Measurements from ENCODE around the gene RFT1.
A peak's percentile ranks its signal among the peaks of the same experiment; 100 is the strongest.
"Not testable (repeated sequence)": the region's sequence is repeated elsewhere in the genome, so short reads cannot be mapped to it uniquely, and the experiment has no call there.

Gene RFT1

DNA sequence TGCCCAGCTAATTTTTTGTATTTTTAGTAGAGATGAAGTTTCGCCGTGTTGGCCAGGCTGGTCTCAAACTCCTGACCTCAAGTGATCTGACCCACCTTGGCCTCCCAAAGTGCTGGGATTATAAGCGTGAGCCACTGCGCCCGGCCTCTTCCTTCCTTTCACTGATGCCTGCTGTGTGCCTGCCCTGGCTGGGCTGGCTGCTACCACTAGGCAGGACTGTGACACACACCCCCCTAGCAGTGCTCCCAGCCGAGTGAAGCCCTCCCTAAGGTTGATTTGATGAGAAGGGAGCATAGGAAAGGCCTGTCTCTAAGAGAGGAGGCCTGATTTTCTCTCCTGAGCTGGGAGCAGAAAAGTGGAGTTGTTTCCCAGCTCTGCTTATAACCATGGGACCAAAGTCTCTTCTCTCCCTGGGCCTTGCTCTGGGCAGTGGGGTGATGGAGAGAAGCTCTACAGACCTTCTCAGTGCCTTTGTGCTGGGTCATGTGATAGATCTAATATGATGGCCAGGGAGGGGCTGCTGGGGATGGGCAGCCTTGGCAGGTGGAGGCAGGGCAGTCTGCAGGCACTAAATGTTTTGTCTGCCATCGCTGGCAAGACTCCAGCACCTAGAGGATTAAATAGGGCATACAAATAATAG, 64.3 kb downstream of the RFT1 start:
- no peak for DNase-seq

DNA sequence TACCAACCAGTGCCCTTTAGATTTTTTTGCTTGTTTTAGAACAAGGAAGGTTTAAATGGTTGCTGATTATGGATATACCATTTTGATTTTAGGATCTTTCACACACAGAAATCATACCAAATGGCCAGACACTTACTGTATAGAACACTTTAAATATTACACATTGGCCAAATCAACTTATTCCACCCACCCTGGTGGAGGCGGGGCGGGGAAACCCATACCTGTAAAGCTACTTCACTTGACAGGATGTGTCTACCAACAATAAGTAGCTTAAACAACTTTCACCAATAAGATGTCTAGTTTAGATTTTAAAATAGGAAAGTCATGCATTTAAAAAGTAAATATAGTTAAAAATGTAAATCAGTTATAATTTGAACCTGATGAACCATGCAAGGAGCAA, 67.3 kb downstream of the RFT1 start:
- no peak for DNase-seq

DNA sequence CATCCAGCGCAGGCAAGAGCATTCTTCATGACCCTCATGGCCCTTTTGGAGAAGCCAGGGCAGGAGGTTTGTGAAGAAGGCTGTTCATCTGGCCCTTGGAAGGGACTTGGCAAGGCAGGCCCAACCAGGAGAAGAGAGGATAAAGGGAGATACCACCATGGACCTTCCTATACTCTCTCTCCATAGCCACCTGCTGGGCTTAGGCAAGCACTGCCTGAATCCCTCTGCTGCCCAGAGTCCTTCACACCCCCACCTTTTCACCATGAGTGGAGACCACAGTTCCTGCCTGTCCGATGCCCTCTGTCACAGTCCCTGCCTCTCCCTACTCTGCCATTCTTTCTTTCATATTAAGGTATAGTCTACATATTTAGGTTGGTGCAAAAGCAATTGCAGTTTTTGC, 73.8 kb downstream of the RFT1 start:
- DNase-seq: no peak

DNA sequence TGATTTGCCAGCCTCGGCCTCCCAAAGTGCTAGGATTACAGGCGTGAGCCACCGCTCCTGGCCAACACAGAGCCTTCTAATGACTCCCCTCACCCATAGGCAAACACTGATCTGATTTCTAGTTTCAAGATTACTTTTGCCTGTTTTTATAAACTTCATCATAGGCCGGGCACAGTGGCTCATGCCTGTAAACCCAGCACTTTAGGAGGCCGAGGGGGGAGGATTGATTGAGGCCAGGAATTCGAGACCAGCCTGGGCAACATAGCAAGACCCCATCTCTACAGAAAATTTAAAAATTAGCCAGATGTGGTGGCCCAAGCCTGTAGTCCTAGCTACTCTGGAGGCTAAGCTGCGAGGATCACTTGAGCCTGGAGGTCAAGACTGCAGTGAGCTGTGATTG, 76.0 kb downstream of the RFT1 start:
- DNase-seq: not testable (repeated sequence)

DNA sequence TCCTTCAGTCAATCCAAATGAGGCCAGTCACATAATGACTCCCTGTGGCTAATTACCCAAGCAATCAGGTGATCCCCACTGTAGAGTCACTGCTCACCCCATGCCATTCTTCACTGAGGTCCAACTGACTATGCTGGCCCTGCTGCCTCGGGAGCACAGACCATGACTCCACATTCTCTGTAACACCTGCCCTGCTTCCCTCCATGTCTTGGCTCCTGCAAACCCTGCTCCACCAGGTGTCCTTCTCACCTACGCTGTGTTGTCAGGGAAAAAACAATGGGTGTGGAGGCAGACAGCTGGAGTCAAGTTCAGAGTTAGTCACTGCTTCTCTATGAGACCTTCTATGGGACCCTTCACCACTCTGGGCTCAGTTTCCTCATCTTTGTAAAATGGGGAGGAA, 78.3 kb downstream of the RFT1 start:
- DNase-seq: no peak

DNA sequence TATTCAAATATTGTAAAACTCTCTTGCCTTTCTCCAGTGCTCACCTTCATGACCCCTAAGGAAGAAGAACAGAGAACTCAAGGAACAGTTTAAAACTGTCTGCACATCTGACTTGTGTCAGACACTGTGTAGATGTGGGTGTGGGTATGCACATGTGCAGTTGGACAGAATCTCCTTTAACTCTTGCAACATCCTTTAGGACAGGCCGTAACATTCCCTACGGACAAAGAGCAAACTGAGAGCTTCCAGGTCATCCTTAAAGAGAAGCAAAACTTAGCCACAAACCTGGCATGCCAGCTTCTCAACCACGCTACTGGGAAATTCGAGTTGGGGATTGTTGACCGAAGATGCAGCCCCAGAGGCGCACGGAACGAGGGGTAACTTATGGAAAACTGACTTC, 80.2 kb downstream of the RFT1 start:
- no peak for DNase-seq

DNA sequence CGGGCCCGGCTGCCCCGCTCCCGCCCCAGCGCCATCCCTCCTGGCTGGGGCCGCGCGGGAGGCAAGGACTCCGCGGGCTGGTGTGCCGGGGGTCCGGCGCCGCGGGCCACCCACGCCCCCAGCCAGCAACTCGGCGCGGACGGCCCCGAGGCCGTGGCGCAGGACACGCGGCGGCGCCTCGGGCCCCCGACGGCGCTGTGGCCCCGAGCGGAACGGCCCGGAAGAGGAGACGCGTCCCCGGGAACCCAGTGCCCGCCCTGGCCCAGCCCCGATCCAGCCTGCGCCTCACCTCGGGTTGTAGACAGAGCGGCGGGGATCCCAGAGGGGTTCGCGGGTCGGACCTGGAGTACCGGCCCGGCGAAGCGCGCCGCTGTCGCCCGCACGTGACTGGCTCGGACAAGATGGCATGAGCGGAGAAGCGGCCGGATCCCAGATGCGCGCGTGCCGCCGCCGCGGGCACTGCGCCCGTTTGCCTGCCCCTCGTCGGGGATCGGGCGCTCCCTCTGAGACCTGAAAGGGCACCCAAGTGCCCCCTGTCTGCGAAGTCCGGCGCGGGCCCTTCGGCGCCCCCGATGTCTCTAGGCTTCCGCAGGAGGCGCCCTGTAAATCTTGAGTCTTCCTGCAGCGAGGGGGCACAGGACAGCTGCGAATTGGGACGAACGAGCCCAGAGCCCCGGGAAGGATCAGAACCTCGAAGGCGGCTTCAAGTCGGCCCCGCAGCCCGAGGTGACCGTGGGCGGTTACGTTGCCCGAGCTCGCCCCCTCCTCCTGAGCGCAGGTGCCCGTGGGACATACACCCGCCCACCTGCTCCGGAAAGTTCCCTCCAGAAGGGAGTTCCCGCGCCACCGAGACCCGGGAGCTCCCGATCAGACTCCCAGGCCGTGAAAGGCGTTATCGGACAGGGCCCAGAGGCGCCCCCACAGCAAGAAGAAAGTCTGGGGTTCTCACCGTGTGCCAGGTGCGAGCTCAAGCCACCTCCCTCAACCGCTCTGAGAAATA, 83.8 kb downstream of the RFT1 start:
- DNase-seq: peak; percentile 72

DNA sequence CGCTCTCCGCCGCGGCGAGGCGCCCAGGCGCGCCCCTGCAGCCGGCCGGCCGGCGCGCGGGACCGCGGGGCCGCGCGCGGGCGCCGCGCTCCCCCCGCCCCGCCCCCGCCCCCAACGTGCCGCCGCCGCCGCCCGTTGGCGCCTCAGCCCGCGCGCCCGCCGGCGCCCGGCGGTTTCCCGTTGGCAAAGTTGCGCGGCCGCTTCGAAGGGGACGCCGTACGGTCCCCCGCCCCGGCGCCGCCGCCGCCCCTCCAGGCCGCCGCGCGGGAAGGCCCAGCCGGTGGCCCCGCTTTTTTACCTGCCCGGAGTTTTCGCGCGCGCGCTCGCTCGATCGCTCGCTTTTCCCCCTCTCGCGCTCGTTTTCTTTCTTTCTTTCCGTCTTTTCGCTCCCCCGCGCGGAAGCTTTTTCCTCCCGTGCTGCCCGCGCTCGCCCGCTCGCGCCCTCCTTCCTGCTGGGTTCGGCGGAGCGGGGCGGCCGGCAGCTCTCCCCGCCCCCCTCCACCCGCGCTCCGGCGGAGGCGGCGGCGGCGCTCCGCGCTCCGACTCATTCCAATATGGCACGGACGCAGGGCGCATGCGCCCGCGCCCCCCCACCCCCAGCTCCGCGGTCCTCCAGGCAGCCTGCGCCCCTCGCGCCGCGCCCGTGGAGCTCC, 84.6 kb downstream of the RFT1 start, which contains the start of gene SFMBT1:
Gene SFMBT1, minus strand, starts transcription at position 556 of the 653 bp plus-strand sequence. CDS start 76,945 bp downstream, outside the sequence.
- peak; percentile 84 for DNase-seq

DNA sequence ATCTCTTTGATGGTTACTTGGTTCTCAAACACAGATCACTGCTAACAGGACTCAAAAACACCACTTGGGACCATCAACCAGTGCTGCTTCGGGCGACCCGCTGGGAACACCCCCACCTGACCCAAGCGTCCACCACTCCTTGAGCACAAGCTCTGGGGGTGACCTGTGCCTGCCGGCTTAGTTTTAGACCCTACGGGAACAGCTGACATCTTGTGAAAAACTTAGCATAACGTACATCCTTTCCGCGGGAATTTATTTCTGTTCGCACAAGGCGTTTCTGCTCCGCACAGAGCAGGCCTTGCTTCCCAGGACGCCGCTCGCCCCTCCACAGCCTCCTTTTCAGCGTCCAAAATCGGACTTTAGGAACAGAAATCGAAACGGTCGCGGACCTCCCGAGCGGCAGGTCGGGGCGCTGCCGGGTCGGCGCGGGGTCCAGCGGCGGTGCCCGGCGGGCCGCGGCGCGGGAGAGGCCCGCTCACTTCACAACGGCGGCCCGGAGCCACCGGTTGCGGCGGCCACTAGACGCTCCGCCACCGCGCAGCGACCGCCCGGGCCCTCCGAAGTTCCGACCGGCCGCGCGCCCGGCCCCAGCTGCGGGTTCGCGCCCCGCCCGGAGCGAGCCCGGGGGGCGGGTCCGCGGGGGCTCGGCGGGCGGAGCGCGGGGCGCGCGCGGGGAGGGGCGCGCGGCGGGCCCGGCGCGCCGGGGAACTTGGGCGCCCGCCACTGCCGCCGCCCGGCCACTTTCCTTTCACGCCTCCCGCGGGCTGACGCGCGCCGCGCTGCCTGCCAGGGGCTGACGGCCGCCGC, 85.3 kb downstream of the RFT1 start:
- DNase-seq: peak; percentile 59

DNA sequence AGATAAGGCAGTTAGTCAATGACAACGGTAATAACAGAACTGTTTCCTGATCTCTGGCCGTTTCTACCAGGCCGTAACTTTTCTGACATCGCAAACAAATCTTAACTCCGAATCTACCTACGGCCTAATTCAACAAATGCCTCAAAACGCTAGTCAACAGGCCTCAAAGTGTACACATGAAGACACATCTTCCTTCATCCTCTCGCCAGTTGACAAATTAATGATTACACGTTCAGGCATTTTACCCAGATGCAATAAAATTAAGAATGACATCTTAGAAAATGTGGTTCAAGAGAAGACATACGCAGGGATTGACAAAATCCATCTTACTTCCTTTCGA, 85.9 kb downstream of the RFT1 start:
- peak; percentile 20 for DNase-seq

DNA sequence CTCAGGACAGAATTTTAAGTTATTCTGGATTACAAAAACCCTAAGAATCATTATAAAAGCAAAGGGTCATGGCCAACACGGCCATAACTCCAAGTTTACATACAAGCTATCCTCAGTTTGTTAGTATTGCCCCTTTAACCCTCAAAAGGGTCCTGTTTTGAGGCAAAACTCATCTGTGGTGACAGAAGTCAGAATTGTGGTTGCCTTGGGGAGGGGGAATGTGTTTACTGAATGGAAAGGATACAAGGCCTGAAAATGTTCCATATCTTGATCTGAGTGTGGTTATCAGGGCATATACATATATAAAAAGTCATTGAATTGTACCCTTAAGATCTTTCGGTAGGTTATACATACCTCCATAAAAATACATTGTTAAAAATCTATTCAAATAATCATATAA, 86.5 kb downstream of the RFT1 start:
- DNase-seq: peak; percentile 28

DNA sequence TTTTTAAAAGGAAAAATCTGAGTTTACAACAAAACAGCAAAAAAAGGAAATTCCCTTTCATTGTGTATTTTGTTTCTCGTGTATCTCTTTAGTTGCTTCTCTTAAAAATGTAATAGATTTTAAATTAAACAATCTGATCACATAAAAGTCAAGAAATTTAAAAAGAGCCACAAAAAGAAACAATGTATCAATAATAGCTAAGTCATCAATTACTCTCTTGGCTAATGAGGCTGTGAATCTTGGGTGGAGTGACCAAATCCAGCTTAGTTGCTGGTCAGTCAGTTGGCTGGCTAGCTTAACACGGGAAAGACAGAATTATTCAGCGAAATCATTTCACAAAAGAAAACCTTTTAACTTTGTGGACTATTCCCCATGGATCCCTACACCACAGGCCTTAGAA, 87.6 kb downstream of the RFT1 start:
- DNase-seq: no peak

DNA sequence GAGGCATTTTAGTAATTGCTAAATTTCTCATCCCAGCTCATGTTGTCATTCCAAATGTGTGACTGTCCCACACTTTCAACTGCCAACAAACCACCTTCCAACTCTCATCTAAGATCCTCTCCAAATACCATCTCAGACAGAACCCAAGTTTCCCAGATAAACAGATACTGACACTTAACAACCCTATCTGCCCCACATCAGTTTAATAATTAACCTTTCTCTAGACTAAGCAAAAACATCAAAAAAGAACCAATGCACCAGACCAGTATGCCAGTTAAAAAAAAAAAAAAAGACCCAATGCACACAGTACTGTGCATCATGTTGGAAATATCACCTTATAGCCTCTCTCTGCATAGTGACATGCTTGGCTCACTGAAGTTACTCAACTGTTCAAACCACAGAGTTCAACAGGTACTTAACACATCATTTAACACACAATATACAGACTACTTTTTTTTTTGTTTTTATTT, 89.8 kb downstream of the RFT1 start:
- DNase-seq: peak; percentile 24

DNA sequence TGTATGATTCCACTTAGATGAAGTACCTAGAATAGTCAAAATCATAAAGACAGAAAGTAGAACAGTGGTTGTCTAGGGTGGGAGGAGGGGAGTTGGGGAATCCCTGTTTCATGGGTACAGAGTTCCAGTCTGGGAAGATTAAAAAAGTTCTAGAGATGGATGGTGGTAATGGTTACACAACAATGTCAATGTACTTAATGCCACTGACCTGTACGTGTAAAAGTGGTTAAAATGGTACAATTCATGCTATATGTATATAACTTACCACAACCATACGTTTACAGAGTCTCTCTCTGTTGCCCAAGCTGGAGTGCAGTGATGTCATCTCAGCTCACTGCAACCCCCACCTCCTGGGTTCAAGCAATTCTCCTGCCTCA, 90.9 kb downstream of the RFT1 start:
- no peak for DNase-seq

DNA sequence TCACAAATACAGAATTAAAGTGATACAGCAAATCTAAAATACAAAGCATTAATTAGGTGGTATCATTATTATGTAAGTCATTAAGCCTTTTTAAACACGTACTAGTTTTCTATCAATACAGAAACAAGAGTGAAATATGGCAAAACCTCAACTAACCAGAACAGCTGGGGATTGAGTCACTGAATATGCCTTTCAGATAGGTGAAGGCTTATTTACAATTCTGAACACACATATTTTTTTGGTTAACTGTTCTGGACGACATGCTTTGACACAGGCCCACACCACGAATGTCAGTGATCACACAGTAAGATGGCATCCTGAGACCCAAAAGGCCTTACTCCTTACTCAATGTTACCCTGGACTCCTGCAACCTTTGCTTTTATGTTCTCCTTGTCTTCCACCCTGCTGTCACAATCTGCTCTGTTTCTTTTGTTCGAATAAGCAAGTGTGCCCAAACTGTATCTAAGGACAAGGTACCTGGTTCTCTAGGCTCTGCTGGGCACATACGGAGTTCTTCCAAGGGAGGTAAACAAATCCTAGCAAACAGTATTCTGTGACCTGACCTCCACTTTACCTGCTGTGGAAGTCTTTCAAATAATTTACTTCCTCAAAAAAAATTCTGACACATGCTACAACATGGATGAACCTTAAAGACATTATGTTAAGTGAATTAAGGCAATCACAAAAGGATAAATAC, 91.4 kb downstream of the RFT1 start:
- DNase-seq: no peak
